Measurements from ENCODE around the gene MITF.

DNA sequence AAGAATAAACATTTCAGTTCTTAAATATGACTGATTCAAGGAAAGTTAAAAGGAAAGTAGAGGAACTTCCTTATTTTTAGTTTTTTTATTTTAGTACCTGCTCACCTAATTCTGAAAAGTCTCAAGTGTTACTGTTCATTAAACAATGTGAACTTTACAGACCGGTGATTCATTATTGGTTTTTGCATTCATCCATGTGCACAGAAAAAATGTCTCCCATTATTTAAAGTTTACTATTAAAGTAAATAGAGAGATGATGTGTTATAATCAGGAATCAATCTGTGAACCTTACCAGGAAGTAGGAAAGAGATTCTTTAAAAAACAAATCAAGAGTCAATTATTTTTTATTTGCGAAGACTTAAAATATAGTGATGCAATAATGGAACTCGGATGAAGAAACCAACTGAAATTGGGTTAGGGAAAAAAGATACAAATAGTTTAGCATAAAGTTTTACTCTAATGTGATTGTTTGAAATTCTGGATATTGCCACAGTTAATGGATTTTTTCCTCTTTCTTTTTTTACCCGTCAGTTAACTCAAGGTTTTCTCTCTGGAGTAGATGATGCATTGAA, 140.9 kb downstream of the MITF start:
- no peak for TF ChIP-seq CEBPB (IDR thresholded peaks at IDR 0.05; ENCODE audit: low read depth)
- TF ChIP-seq TCF7L2 (IDR thresholded peaks at IDR 0.05; ENCODE audit: borderline replicate concordance, extremely low read depth, insufficient read depth, insufficient read length), result no peak
- no peak for TF ChIP-seq EZH2 (IDR thresholded peaks at IDR 0.05)
- TF ChIP-seq, protein P1, sequence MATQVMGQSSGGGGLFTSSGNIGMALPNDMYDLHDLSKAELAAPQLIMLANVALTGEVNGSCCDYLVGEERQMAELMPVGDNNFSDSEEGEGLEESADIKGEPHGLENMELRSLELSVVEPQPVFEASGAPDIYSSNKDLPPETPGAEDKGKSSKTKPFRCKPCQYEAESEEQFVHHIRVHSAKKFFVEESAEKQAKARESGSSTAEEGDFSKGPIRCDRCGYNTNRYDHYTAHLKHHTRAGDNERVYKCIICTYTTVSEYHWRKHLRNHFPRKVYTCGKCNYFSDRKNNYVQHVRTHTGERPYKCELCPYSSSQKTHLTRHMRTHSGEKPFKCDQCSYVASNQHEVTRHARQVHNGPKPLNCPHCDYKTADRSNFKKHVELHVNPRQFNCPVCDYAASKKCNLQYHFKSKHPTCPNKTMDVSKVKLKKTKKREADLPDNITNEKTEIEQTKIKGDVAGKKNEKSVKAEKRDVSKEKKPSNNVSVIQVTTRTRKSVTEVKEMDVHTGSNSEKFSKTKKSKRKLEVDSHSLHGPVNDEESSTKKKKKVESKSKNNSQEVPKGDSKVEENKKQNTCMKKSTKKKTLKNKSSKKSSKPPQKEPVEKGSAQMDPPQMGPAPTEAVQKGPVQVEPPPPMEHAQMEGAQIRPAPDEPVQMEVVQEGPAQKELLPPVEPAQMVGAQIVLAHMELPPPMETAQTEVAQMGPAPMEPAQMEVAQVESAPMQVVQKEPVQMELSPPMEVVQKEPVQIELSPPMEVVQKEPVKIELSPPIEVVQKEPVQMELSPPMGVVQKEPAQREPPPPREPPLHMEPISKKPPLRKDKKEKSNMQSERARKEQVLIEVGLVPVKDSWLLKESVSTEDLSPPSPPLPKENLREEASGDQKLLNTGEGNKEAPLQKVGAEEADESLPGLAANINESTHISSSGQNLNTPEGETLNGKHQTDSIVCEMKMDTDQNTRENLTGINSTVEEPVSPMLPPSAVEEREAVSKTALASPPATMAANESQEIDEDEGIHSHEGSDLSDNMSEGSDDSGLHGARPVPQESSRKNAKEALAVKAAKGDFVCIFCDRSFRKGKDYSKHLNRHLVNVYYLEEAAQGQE (IDR thresholded peaks at IDR 0.05; ENCODE audit: low read depth), result no peak

Measured in HCT116 (cell line).